HG03575 (cell line): ENCODE data around the gene NUFIP1.
"Not testable (repeated sequence)": the region's sequence is repeated elsewhere in the genome, so short reads cannot be mapped to it uniquely, and the experiment has no call there.

Experiments used
- ATAC-seq: cut with Tn5 transposase; IDR thresholded peaks from one replicate; pipeline ENCODE4 v1.9.1; 2021; ENCODE audit not compliant: unreplicated experiment, insufficient number of reproducible peaks, low FRiP score; ENCODE audit errors: extremely low read depth

The NUFIP1 gene

GRCh38 chr13:44971656-44972595 is 17.3 kb downstream of the NUFIP1 start:
- no peak for ATAC-seq

- no peak for ATAC-seq
These were observed 19.5 kb downstream of the NUFIP1 start for GRCh38 chr13:44969551-44970484.

DNA sequence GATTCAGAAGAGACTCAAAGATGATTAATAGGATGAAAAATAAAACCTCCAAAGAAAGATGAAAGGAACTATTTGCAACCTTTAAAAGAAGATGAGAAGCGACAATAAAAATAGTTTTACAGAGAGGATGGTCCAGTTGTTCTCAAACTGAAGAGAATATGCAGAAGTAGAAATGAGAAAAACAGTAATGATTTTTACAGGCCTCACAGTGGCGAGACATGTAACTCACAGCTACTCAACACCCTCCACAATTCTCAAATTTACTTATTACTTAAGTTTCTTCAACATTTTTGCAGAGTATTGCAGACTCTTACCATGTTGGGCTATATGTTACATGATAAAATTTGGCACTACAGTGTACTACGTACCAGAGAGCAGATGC is 20.8 kb downstream of the NUFIP1 start:
- no peak for ATAC-seq

DNA sequence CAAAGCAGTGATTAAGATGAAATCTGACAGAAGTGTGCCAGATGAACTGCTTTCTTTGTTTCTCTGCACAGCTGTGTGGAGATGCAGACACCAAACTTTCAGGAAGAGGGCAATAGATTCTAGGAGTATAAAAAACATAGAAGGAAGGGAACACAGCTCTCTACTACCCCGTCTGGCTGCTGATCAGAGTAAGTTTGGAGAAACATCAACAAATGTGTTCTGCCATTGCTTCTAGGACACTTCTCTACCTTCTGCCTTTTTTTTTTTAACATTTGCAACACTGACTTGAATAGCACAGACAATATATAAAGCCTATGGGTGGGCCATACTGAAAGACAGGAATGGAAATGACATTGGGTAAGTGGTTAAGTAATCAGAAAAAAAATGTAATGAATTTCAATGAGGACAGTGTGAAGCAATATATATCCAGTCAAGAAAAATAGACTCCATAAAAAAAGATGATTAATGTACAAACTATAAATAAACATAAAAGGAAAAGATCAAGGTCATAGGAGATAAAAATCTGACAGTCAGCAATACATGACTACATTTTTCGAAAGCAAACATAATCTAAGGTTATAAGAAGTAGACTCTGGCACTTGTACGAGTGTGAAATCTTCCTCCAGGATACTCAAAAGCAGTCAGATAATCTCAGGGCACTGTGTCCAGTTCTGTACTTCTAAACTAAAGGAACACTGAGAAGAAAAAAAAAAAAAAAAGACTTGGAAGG is 21.4 kb downstream of the NUFIP1 start:
- ATAC-seq = no peak

DNA sequence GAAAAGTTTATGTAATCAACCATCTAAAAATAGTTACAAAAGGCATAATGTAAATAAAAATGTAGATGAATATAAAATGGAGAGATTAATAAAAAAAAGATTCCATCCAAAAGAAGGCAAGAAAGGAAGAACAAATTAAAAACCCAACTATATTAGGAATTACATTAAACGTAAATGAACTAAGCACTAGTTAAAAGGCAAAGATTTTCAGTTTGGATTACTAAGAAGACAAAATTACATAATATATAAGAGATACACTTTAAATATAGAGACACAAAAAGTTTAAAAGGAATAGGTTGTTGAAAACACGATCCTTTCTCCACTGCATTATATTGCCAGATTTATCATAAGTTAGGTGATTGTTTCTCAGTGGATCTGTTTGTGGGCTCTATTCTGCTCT is 27.3 kb downstream of the NUFIP1 start:
- ATAC-seq = no peak

- ATAC-seq = no peak
These were observed 33.9 kb downstream of the NUFIP1 start for GRCh38 chr13:44955406-44955805.

- ATAC-seq = no peak
These were observed 35.0 kb downstream of the NUFIP1 start for GRCh38 chr13:44954224-44954623.

DNA sequence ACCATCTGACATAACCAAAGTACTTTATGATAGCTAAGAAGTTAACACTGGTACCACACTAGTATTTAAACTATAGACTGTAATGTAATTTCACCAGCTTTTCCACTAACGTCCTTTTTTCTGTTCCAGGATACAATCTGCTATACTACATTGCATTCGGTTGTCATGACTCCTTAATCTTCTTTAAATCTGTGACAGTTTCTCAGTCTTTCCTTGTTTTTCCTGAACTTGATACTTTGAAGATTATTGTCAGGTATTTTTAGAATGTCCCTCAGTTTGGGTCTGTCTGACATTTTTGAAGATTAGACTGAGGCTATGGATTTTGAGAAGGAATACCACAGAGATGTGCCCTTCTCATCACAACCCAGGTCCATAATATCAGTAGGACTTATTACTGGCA is 36.6 kb downstream of the NUFIP1 start:
- no peak for ATAC-seq

DNA sequence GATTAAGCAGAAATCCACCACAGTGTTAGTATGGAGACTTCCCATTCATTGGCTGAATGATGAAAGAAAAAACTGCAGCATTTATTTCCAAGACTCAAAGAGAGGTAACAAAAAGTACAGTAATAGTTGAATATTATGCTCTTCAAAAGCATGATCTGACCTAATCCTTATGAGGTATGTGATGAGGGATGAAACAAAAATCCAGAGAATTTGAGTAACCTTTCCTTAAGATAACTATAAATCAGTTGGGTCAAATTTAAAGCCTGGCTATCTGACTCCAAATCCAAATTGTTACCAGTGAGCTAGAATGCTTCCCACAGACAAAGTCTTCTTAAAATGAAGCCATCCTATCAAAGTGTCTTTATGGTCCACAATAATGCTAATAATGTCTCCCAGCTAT is 38.1 kb downstream of the NUFIP1 start:
- ATAC-seq = no peak

- ATAC-seq = not testable (repeated sequence)
These were observed 45.9 kb downstream of the NUFIP1 start for GRCh38 chr13:44943411-44943810.

- no peak for ATAC-seq
These were observed 50.4 kb downstream of the NUFIP1 start for GRCh38 chr13:44938854-44939253.

- no peak for ATAC-seq
These were observed 53.0 kb downstream of the NUFIP1 start for GRCh38 chr13:44936246-44936645.

DNA sequence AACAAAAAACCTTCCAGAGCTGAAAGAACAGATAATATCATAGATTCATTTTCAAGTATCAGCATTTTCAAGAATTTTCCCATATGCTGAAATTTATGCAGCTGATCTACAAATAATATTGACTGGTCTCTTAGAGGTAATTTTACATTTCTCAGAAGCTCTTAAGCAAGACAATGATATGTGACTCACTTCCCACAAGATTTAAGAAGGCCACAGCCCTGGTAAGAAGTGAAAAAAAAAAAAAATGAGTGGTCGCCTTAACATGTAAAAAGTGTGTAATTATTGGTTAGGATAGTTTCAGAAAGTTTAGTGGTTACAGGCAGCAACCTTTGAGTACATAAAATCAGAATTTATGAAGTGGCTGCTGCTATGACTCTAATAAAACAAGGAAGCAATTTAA is 54.5 kb downstream of the NUFIP1 start:
- ATAC-seq = no peak

GRCh38 chr13:44932850-44933251 is 56.4 kb downstream of the NUFIP1 start:
- no peak for ATAC-seq

- no peak for ATAC-seq
These were observed 57.0 kb downstream of the NUFIP1 start for GRCh38 chr13:44932171-44932849.

GRCh38 chr13:44930963-44931623 is 58.2 kb downstream of the NUFIP1 start:
- ATAC-seq = no peak

DNA sequence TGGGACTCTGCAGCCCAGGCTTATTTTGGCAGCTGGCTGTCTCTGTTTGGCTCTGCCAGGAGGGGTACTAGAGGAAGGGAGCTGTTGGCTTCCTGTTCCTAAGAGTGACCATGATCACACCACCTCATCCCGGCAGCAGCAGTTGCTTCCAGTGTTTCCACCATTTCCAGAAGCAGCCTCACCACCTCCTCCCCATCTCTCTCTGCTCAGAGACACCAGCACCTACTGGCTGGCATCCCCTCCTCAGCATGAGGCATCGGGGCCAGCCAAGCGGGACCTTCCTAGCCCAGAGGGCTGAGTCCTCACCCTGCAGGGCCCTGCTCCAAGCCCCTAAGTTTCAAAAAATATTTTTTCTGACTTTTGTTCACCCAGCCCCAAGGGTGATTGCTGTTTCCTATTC is 59.0 kb downstream of the NUFIP1 start:
- ATAC-seq = no peak

- ATAC-seq = no peak
These were observed 59.6 kb downstream of the NUFIP1 start for GRCh38 chr13:44929692-44930091.
